Astrocyte of the spinal cord (primary cell): Measurements from ENCODE around the gene GIPR.

ENCODE experiments used
- DNase-seq: peaks from one replicate; pipeline ENCODE4 v3.0.0; 2011; ENCODE audit warnings: low read depth, low spot score
- H3K4me3 ChIP-seq: 2 replicates; pipeline ENCODE4 v1.5.1; 2011; ENCODE audit warnings: low read depth, mild to moderate bottlenecking, low read length, moderate library complexity
- CTCF ChIP-seq: IDR thresholded peaks from 2 replicates; pipeline ENCODE4 v1.5.1; 2012; ENCODE audit warnings: low read depth, mild to moderate bottlenecking, low read length, inconsistent platforms
- in situ Hi-C: cut with HindIII; loops from 2 replicates; pipeline ENCODE4 v1.10.0; 2017; ENCODE audit warnings: low sequenced_read_pairs

Gene GIPR

GRCh38 chr19:45687599-45687998, 19.6 kb downstream of the GIPR start:
- no peak for TF ChIP-seq CTCF
- DNase-seq: no peak
- no peak overlapping the region for H3K4me3 ChIP-seq
- in situ Hi-C loops: no loop called here

GRCh38 chr19:45691516-45692186, 23.6 kb downstream of the GIPR start, which contains the start of gene SNRPD2:
SNRPD2 (minus strand) TSS chr19:45691953; CDS start chr19:45691888, 65 bp downstream.
- no peak for TF ChIP-seq CTCF
- in situ Hi-C loops: no loop called here
- H3K4me3 ChIP-seq: peak within 1 kb of the TSS; percentile 83
- peak; percentile 96 for DNase-seq

- peak; percentile 100 for DNase-seq
- in situ Hi-C loops: no loop called here
- peak within 1 kb of the TSS; percentile 83 for H3K4me3 ChIP-seq
- no peak for TF ChIP-seq CTCF
Measured at GRCh38 chr19:45692187-45693105, 24.4 kb downstream of the GIPR start, which contains the start of gene QPCTL. QPCTL (plus strand) TSS chr19:45692666; CDS start chr19:45692704, 38 bp downstream.

GRCh38 chr19:45693106-45693788, 25.2 kb downstream of the GIPR start:
- H3K4me3 ChIP-seq: peak overlapping the region; percentile 83
- peak; percentile 63 for DNase-seq
- TF ChIP-seq CTCF: peak; percentile 99
- in situ Hi-C loops: no loop called here

- in situ Hi-C loops: no loop called here
- no peak for TF ChIP-seq CTCF
- H3K4me3 ChIP-seq: no peak overlapping the region
- DNase-seq: no peak
Measured at GRCh38 chr19:45701676-45702075, 33.7 kb downstream of the GIPR start.

- TF ChIP-seq CTCF: no peak
- DNase-seq: no peak
- in situ Hi-C loops: no loop called here
- H3K4me3 ChIP-seq: no peak overlapping the region
Measured at GRCh38 chr19:45705115-45705514, 37.1 kb downstream of the GIPR start.
